ENCODE data around the gene RXFP3.
"Not testable (repeated sequence)": the region's sequence is repeated elsewhere in the genome, so short reads cannot be mapped to it uniquely, and the experiment has no call there.

RXFP3 gene

GRCh38 chr5:33936381-33937016, at the start of gene RXFP3:
TSS of gene RXFP3 (plus strand) at chr5:33936386. CDS start at chr5:33936741, 355 bp downstream.
- no peak for DNase-seq

GRCh38 chr5:33887268-33887667, 48.9 kb upstream of the RXFP3 start:
- no peak for DNase-seq

- no peak for DNase-seq
Measured at GRCh38 chr5:33888587-33888986, 47.6 kb upstream of the RXFP3 start.

GRCh38 chr5:33890131-33891032, 45.8 kb upstream of the RXFP3 start:
- no peak for DNase-seq

- no peak for DNase-seq
Measured at GRCh38 chr5:33891446-33891787, 44.8 kb upstream of the RXFP3 start.

GRCh38 chr5:33891788-33892619, 44.2 kb upstream of the RXFP3 start, which contains the start of gene ADAMTS12:
TSS of gene ADAMTS12 (minus strand) at chr5:33891990. CDS start at chr5:33891856, 134 bp downstream.
- DNase-seq, result no peak

- no peak for DNase-seq
Measured at GRCh38 chr5:33892620-33893137, 43.5 kb upstream of the RXFP3 start.

- DNase-seq, result no peak
Measured at GRCh38 chr5:33894566-33894965, 41.6 kb upstream of the RXFP3 start.

GRCh38 chr5:33901156-33901555, 35.0 kb upstream of the RXFP3 start:
- no peak for DNase-seq

GRCh38 chr5:33903118-33903517, 33.1 kb upstream of the RXFP3 start:
- DNase-seq, result no peak

GRCh38 chr5:33905381-33905780, 30.8 kb upstream of the RXFP3 start:
- no peak for DNase-seq

GRCh38 chr5:33906248-33906647, 29.9 kb upstream of the RXFP3 start:
- DNase-seq, result not testable (repeated sequence)

- not testable (repeated sequence) for DNase-seq
Measured at GRCh38 chr5:33914844-33915243, 21.3 kb upstream of the RXFP3 start.

GRCh38 chr5:33921002-33921401, 15.2 kb upstream of the RXFP3 start:
- no peak for DNase-seq

- no peak for DNase-seq
Measured at GRCh38 chr5:33925278-33925677, 10.9 kb upstream of the RXFP3 start.

GRCh38 chr5:33927685-33928084, 8.5 kb upstream of the RXFP3 start:
- DNase-seq, result no peak

- no peak for DNase-seq
Measured at GRCh38 chr5:33928283-33928682, 7.9 kb upstream of the RXFP3 start.

GRCh38 chr5:33929925-33930690, 6.1 kb upstream of the RXFP3 start:
- DNase-seq, result no peak

GRCh38 chr5:33931136-33931535, 5.0 kb upstream of the RXFP3 start:
- DNase-seq, result no peak

- no peak for DNase-seq
Measured at GRCh38 chr5:33933723-33934169, 2.4 kb upstream of the RXFP3 start.

- no peak for DNase-seq
Measured at GRCh38 chr5:33934176-33934575, 2.0 kb upstream of the RXFP3 start.

- DNase-seq, result peak; percentile 76
Measured at GRCh38 chr5:33936004-33936380, 194 bp upstream of the RXFP3 start.

Data from stimulated activated CD8-positive, alpha-beta memory T cell treated with anti-CD3 and anti-CD28 coated beads, Interleukin-4, amount 100 ng/mL, for 48 hours (primary cell).